T-helper 2 cell treated with Interferon-gamma antibody and Interleukin-4, amounts not matched to agents 100 ng/mL and 5 ng/mL, for 36 hours (primary cell): Measurements from ENCODE around the gene GJC1. TPM values are rescaled to one million over a fixed set of nuclear protein-coding genes. Genes with fewer than 3 reads are reported as not detected.

ENCODE experiments used
- intact Hi-C: fragments of 100-400 bp; cut with micrococcal nuclease; formaldehyde crosslinking; loops from one replicate; pipeline ENCODE4 v1.15.1; 2023
- total RNA-seq: library from RNA; stranded (reverse); gene quantifications from 2 replicates; pipeline ENCODE4 v1.2.3, GENCODE V29; 2022

GJC1 gene
- total RNA-seq, 1 donor from 2014 or later = 2.2 TPM

- intact Hi-C loops = loop anchor here (1.0 to 5.0 kb wide), 2 partner anchors 87 to 284 kb away; partner anchors contain the start of gene NMT1
Measured at GRCh38 chr17:44778656-44779210, 51.4 kb downstream of the GJC1 start.

- intact Hi-C loops = loop anchor here (5.0 kb wide), 1 partner anchor 285 kb away; the partner anchor contains the start of gene NMT1
Measured at GRCh38 chr17:44777394-44778348, 52.4 kb downstream of the GJC1 start.

DNA sequence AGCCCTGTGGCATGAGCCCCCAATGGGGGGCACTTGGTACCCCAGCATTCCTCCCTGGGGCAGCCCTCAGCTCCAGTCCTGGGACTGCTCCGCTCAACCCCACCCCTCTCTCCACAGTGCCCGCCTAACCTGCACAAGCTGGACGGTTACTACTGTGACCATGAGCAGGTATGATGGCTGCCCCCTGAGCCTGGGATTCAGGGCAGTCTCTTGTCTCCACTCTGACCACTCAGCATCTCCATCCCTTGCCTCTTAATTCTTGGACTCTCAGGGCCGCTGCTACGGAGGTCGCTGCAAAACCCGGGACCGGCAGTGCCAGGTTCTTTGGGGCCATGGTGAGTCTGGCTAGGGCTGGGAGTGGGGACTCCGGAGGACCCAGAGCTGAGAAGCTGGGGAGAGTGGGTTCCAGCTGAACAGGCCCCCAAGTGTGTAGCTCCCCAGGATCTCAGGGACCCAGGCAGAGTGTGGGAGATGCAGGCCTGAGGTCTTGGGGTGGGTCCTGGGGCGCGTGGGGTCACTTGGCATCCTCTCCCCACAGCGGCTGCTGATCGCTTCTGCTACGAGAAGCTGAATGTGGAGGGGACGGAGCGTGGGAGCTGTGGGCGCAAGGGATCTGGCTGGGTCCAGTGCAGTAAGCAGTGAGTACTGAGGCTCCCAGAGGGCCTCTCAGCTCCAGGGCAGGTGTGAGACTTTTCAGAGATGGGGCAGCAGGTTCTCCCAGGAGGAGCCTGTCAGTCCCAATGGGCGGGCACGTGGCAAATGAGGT, 53.3 kb downstream of the GJC1 start:
- intact Hi-C loops = loop anchor here (5.0 kb wide), 1 partner anchor 285 kb away; the partner anchor contains the start of gene NMT1

- intact Hi-C loops = loop anchor here (1.0 to 5.0 kb wide), 5 partner anchors 89 to 357 kb away; partner anchors contain the start of genes C1QL1, NMT1 and PLCD3
Measured at GRCh38 chr17:44775838-44776621, 54.1 kb downstream of the GJC1 start.

DNA sequence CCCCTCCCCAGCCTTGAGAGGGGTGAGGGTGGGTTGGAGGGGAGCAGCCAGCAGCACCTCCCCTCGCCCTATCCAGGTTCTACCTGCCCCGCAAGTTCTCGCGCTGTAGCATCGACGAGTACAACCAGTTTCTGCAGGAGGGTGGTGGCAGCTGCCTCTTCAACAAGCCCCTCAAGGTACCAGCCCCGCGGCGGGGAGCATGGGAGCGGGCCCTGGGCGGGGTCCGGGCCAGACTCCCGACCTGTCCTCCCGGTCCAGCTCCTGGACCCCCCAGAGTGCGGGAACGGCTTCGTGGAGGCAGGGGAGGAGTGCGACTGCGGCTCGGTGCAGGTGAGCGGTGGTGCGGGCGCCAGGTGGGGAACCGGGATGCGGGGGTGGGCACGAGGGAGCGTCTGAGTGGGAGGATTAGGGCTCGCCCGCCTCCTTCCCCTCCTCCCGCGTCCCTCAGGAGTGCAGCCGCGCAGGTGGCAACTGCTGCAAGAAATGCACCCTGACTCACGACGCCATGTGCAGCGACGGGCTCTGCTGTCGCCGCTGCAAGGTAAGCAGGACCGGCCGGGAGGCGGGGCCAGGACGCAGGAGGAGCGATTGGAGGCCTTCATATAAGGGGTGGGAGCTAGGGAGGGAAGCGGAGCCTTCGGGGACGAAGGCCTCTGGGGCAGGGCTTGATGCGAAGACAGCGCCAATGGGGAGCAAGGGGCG, 54.8 kb downstream of the GJC1 start:
- intact Hi-C loops = loop anchor here (1.0 to 5.0 kb wide), 5 partner anchors 90 to 358 kb away; partner anchors contain the start of genes C1QL1, NMT1 and PLCD3

DNA sequence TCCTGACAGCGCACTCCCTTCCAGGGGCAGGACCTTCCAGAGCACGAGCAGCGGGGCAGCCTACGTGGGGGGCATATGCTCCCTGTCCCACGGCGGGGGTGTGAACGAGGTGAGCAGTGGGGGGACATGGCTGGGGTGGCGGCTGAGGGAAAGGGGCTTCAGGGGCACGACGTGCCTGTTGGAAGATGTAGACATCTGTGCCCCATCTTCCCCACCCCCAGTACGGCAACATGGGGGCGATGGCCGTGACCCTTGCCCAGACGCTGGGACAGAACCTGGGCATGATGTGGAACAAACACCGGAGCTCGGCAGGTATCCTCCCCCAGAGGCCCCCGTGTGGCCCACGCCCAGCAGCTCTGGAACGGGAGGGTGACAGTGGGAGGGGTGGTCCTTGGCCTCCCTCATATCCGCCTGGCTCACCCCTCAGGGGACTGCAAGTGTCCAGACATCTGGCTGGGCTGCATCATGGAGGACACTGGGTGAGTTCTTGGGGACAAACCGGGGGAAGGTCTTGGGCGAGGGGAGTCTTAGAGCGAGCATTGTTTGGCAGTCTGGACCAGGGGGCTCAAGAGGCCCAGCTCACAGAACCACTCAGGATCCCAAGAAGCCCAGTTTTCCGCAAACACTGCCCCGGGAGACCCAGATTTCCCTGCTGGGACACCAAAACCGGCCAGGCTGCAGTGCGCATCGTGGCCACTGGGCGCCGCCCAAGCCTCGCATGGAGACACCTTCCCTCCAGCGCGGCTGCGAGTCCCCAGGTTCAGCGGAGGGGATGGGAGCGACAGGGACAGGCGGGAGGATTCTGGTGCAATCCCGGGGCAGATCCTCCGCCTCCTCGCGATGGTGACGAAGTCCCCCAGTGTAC, 55.6 kb downstream of the GJC1 start:
- intact Hi-C loops = loop anchor here (1.0 to 5.0 kb wide), 5 partner anchors 91 to 358 kb away; partner anchors contain the start of genes C1QL1, NMT1 and PLCD3

DNA sequence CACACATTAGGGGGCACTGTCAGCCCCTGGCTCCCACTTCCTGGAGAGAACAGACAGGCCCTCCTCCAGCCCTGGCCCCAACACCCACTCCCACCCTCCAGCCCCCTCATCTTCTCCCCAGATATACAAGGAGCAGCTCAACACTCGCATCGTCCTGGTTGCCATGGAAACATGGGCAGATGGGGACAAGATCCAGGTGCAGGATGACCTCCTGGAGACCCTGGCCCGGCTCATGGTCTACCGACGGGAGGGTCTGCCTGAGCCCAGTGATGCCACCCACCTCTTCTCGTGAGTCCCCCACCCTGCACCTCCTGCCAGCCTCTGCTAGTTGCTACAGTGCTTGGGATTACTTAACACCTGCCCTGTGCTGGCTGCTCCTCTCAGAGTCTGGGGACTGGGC, 56.9 kb downstream of the GJC1 start:
- intact Hi-C loops = no loop called here

DNA sequence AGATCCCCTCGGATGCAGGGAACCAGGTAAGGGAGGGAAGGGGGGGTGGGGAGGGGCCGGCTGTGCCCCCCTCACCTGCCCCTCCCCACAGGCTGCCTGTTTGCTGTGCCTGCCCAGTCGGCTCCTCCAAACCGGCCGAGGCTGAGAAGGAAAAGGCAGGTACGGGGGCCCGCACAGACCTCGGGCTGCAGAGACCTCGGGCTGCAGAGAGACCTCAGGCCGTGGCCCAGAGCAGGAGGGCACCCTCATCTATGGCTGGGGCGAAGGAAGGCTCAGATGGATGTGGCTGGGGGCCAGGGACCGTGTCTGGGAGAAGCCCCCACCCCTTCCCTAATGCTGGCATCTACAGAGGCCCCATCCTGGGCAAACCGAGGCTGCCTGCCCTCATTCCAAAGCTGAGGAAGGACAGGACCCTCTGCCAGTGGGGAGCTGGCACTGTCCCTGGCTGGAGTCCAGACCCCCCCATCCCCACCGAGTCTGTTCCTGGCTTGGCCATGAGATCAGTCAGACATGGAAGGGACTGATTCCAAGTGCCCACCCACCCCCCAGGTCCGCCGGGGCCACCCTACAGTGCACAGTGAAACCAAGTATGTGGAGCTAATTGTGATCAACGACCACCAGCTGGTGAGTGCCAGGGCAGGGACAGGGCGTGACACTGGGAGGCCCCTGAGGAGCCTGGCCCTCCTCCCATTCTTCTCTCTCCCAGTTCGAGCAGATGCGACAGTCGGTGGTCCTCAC, 57.6 kb downstream of the GJC1 start:
- intact Hi-C loops = no loop called here

DNA sequence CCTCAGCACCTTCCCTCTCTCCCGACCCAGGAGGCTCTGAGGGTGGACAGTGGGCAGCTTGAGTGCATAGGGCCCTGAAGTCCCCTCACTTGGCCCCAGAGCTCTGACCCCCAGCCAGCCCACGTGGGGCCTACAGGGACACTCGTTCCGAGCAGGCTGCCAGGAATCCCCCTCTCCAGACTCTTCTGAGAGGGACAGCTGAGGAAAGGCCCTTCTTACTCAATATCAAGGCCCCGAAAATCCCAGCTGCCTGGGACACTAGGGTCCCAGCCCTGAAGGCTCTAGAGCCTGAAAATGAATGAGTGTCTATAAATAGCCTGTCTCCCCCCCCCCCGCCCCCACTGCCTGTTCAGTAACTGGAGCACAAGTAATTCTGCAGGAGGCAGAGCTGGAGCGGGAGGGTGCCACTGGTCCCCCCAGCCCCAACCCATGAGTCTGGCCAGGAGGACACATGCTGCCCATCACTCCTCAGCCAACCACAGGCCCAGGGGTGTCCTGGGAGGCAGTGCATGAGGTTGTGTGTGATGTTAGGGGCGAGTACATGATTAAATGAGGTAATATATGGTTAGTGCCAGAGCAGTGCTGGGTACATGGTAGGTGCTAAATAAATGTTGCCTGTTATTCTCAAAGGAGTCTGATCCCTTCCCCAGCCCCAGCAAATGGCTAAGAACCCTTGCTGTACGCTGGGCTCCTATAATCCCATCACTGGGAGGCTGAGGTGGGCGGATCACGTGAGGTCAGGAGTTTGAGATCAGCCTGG, 59.7 kb downstream of the GJC1 start:
- intact Hi-C loops = no loop called here

GRCh38 chr17:44769647-44770084, 60.4 kb downstream of the GJC1 start:
- intact Hi-C loops = no loop called here

DNA sequence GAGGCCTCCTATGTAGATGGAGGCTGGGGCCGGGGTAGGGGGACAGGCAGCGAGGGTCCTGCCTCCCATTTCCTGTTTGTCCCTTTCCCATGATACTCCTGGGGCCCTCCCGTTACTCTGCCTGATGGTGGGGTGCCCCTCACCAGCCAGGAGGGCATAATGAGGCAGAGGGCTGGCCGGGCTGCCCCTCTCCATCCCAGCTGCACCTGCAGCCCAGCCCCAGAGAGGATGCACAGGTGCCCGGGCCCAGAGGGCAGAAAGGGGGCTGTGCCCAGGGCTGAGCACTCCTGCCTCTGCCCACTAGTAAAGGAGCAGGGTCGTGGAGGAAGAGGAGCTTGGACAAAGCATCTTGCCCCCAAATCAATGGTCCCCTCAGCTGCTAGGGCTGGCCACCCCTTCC, 60.9 kb downstream of the GJC1 start:
- intact Hi-C loops = no loop called here

DNA sequence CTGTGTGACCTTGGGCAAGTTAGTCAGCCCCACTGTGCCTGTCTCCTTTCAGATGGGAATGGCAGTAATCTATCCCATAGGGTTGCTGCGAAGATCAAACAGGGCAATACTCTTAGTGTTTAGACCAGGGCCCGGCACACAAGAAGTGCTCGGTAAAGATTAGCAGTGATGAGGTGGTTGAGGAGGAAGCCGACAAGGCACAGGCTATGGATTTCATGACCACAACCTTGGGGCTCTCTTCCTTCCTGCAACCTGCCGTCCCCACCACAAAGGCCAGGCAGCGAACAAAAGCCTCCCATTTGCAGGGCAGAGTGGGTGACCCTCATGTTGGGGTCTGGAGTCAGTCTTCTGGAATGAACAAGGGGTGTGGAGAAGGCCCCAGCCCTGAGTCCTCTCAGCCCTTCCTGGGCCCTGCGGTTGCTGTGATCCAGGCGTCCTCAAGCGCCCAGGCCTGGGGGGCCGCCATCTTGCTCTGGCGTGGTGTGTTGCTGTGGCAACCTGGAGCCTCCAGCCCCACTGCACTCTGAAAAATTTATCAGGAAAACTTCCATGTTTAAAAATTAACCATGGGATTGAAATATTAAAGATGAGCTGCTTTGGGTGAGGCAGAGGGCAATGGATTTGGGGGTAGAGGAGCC, 61.5 kb downstream of the GJC1 start:
- intact Hi-C loops = no loop called here

- intact Hi-C loops = no loop called here
Measured at GRCh38 chr17:44767493-44767892, 62.6 kb downstream of the GJC1 start.

- intact Hi-C loops = no loop called here
Measured at GRCh38 chr17:44766409-44767038, 63.6 kb downstream of the GJC1 start.

DNA sequence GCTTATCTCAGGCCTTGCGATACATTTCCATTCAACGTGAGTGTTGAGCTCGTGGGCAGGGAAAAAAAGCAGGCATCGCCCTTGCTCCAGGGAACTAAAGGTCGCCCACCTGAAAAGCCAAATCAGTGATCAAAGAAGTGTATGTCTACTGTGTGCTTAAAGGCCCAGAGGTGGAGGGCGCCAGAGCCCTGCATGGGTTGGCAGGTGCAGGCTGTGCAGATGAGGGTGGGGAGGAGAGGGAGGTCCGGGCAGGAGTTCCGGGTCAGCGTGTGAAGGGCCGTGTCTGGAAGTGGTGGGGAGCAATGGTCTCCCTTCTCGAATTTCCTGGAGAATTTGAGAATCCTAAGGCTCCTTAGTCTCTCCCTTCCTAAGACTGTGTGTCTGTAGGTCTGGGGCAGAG, 64.1 kb downstream of the GJC1 start:
- intact Hi-C loops = no loop called here

DNA sequence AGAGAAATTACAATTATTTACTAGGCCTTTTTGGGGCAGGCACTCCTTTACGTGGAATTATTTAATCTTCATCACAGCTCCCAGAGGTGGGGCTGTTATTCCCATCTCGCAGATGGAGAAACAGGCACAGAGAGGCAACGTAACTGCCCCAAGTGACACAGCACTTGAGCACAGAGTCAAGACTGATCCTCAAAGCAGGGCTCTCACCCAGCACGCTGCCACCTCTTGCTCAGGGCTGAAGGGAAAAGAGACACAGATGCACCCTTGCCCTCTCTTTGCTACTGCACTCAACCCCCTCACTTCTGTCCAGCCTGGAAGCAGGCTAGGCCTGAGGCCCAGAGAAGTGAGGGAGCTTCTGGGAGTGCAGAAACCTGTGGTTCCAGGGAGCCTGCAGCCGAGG, 66.9 kb downstream of the GJC1 start:
- intact Hi-C loops = no loop called here
